HG02798 (cell line): ENCODE data around the gene SMPX.

Experiments used
- ATAC-seq: cut with Tn5 transposase; IDR thresholded peaks from one replicate; pipeline ENCODE4 v1.9.1; 2021; ENCODE audit warnings: mild to moderate bottlenecking; ENCODE audit not compliant: unreplicated experiment, poor library complexity

SMPX gene

GRCh38 chrX:21717802-21718201 is 40.1 kb downstream of the SMPX start:
- ATAC-seq = no peak

GRCh38 chrX:21715825-21716224 is 42.1 kb downstream of the SMPX start:
- ATAC-seq = no peak

GRCh38 chrX:21715337-21715736 is 42.6 kb downstream of the SMPX start:
- ATAC-seq = no peak

GRCh38 chrX:21711848-21712197 is 46.1 kb downstream of the SMPX start:
- ATAC-seq = no peak

- no peak for ATAC-seq
These were observed 46.6 kb downstream of the SMPX start for GRCh38 chrX:21711129-21711847.

GRCh38 chrX:21708116-21708515 is 49.8 kb downstream of the SMPX start:
- ATAC-seq = no peak

- ATAC-seq = no peak
These were observed 52.7 kb downstream of the SMPX start for GRCh38 chrX:21705225-21705624.

- ATAC-seq = no peak
These were observed 55.2 kb downstream of the SMPX start for GRCh38 chrX:21702725-21703124.

- no peak for ATAC-seq
These were observed 56.9 kb downstream of the SMPX start for GRCh38 chrX:21700967-21701366.

- ATAC-seq = no peak
These were observed 57.6 kb downstream of the SMPX start for GRCh38 chrX:21700275-21700674.

- no peak for ATAC-seq
These were observed 58.8 kb downstream of the SMPX start for GRCh38 chrX:21699136-21699535.

- ATAC-seq = no peak
These were observed 59.6 kb downstream of the SMPX start for GRCh38 chrX:21698272-21698671.

- no peak for ATAC-seq
These were observed 66.4 kb downstream of the SMPX start for GRCh38 chrX:21691512-21692018.

- no peak for ATAC-seq
These were observed 74.0 kb downstream of the SMPX start for GRCh38 chrX:21683941-21684340.

- no peak for ATAC-seq
These were observed 79.8 kb downstream of the SMPX start for GRCh38 chrX:21678048-21678612.

GRCh38 chrX:21675931-21676330 is 82.0 kb downstream of the SMPX start:
- no peak for ATAC-seq

- no peak for ATAC-seq
These were observed 83.3 kb downstream of the SMPX start for GRCh38 chrX:21674430-21675186.

GRCh38 chrX:21666679-21667078 is 91.2 kb downstream of the SMPX start:
- no peak for ATAC-seq

- no peak for ATAC-seq
These were observed 91.7 kb downstream of the SMPX start for GRCh38 chrX:21666252-21666651.

GRCh38 chrX:21662761-21663160 is 95.2 kb downstream of the SMPX start:
- no peak for ATAC-seq

- ATAC-seq = no peak
These were observed 96.6 kb downstream of the SMPX start for GRCh38 chrX:21661316-21661715.
